Measurements from ENCODE around the gene MAL. TPM values are rescaled to one million over a fixed set of nuclear protein-coding genes. Genes with fewer than 3 reads are reported as not detected.

The MAL gene
- total RNA-seq, 1 donor, result not detected

GRCh38 chr2:94993176-94994062 is 32.1 kb upstream of the MAL start:
- H3K36me3 ChIP-seq (ENCODE audit: insufficient read depth, low read length), result no peaks in the 10 kb centered on the region
- H3K27me3 ChIP-seq (ENCODE audit: insufficient read depth, low read length), result peaks cover 33% of the 10 kb centered on the region
- H2AFZ ChIP-seq (ENCODE audit: low read length), result no peak overlapping the region
- TF ChIP-seq CTCF (IDR thresholded peaks at IDR 0.05; ENCODE audit: extremely low read depth, low read depth, low read length), result no peak
- no peak overlapping the region for H3K27ac ChIP-seq (ENCODE audit: low read depth, low read length)
- H3K79me2 ChIP-seq (ENCODE audit: insufficient read depth, low read length), result no peaks in the 10 kb centered on the region
- no peak overlapping the region for H3K4me2 ChIP-seq (ENCODE audit: insufficient read depth, low read length)
- H4K20me1 ChIP-seq (ENCODE audit: insufficient read depth, low read length), result no peaks in the 10 kb centered on the region
- H3K4me3 ChIP-seq (ENCODE audit: insufficient read depth, low read length), result no peak overlapping the region
- H3K9me3 ChIP-seq (ENCODE audit: low read depth, low read length), result no peaks in the 10 kb centered on the region
- no peaks in the 10 kb centered on the region for H3K4me1 ChIP-seq (ENCODE audit: insufficient read depth, low read length)
- DNase-seq (ENCODE audit: insufficient read length, low spot score, missing footprints), result no peak

DNA sequence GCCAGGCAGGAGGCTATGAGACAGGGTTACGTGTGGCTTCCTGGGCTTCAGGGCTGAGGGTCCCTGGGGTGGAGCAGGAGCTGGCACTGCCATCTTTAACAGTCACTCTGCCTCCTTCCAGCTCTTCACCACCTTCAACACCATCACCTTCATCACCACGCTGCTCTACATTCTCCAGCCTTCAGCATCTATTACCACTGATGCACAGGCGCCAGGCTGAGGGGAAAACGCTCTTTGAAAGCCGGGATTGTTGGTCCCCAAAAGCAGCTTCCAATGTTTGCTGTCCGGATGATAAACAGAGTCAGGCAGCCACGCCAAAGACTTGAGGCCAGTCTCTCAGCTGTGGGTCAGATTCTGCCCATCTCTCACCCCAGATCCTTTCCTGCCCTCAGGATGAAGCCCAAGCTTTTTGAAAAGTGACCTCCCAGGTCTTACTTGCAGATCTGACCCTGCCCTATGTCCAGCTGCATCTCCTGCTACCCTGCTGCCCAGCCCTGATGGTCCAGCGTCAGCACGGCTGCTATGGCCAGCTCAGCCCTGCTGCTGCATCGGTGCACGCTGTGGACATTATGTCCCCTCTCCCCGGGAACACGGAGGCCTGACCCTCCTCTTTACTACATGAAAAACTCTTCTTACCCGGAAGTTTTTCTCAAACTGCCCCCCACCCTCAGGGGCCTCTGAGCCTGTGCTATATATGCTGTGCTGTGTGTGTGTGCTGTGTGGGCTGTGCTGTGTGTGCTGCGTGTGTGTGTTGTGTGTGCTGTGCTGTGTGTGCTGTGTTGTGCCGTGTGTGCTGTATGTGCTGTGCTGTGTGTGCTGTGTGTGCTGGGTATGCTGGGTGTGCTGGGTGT is 31.2 kb upstream of the MAL start:
- TF ChIP-seq CTCF (IDR thresholded peaks at IDR 0.05; ENCODE audit: extremely low read depth, low read depth, low read length), result no peak

GRCh38 chr2:94994914-94995552 is 30.5 kb upstream of the MAL start:
- no peak overlapping the region for H3K4me3 ChIP-seq (ENCODE audit: insufficient read depth, low read length)
- no peaks in the 10 kb centered on the region for H4K20me1 ChIP-seq (ENCODE audit: insufficient read depth, low read length)
- H3K79me2 ChIP-seq (ENCODE audit: insufficient read depth, low read length), result no peaks in the 10 kb centered on the region
- H3K4me1 ChIP-seq (ENCODE audit: insufficient read depth, low read length), result no peaks in the 10 kb centered on the region
- no peak for TF ChIP-seq CTCF (IDR thresholded peaks at IDR 0.05; ENCODE audit: extremely low read depth, low read depth, low read length)
- H3K4me2 ChIP-seq (ENCODE audit: insufficient read depth, low read length), result no peak overlapping the region
- no peaks in the 10 kb centered on the region for H3K36me3 ChIP-seq (ENCODE audit: insufficient read depth, low read length)
- peaks cover 25% of the 10 kb centered on the region for H3K27me3 ChIP-seq (ENCODE audit: insufficient read depth, low read length)
- DNase-seq (ENCODE audit: insufficient read length, low spot score, missing footprints), result no peak
- H2AFZ ChIP-seq (ENCODE audit: low read length), result no peak overlapping the region
- no peak overlapping the region for H3K27ac ChIP-seq (ENCODE audit: low read depth, low read length)
- no peaks in the 10 kb centered on the region for H3K9me3 ChIP-seq (ENCODE audit: low read depth, low read length)

More for the DNA sequence above, 31.2 kb upstream of the MAL start:
- no peak overlapping the region for H2AFZ ChIP-seq (ENCODE audit: low read length)
- no peaks in the 10 kb centered on the region for H3K4me1 ChIP-seq (ENCODE audit: insufficient read depth, low read length)
- no peak overlapping the region for H3K4me2 ChIP-seq (ENCODE audit: insufficient read depth, low read length)
- no peak for DNase-seq (ENCODE audit: insufficient read length, low spot score, missing footprints)
- no peak overlapping the region for H3K27ac ChIP-seq (ENCODE audit: low read depth, low read length)
- no peaks in the 10 kb centered on the region for H3K9me3 ChIP-seq (ENCODE audit: low read depth, low read length)
- H3K36me3 ChIP-seq (ENCODE audit: insufficient read depth, low read length), result no peaks in the 10 kb centered on the region
- H3K79me2 ChIP-seq (ENCODE audit: insufficient read depth, low read length), result no peaks in the 10 kb centered on the region
- peaks cover 27% of the 10 kb centered on the region for H3K27me3 ChIP-seq (ENCODE audit: insufficient read depth, low read length)
- no peaks in the 10 kb centered on the region for H4K20me1 ChIP-seq (ENCODE audit: insufficient read depth, low read length)
- no peak overlapping the region for H3K4me3 ChIP-seq (ENCODE audit: insufficient read depth, low read length)
